A549 (cell line): ENCODE results near the gene DYNLRB1. TPM values are rescaled to one million over a fixed set of nuclear protein-coding genes. Genes with fewer than 3 reads are reported as not detected.
"Not testable (repeated sequence)": the region's sequence is repeated elsewhere in the genome, so short reads cannot be mapped to it uniquely, and the experiment has no call there.

Source experiments
- ATAC-seq, 2 experiments: fragments of 200-7000 bp in 1 of 2; fragments of >200 bp in 1 of 2; cut with Nextera tagmentation in 1 of 2; cut with Tn5 transposase in 1 of 2; 3 replicates each; pipeline versions ENCODE4 v1.8.0 to v1.9.1; 2018 to 2020; ENCODE audit warnings: mild to moderate bottlenecking in 1 of 2, moderate library complexity in 1 of 2
- CTCF ChIA-PET: fragments of 300-600 bp; sonication (Branson Sonifier 250); formaldehyde crosslinking; extraction: SDS; loops from one replicate; lab custom pipeline; 2021; ENCODE audit warnings: antibody characterized with exemption, inconsistent platforms; lab: Yijun Ruan, JAX
- POLR2A ChIA-PET: fragments of 350-600 bp; formaldehyde crosslinking; extraction: SDS; loops from one replicate; lab custom pipeline; 2021; ENCODE audit warnings: antibody characterized with exemption, inconsistent platforms; lab: Yijun Ruan, JAX
- DNase-seq, 2 experiments: peaks; one replicate each; pipeline versions ENCODE4 v3.0.0 to v3.0.0-alpha.2; 2011 to 2016; ENCODE audit warnings: low read depth in 1 of 2, low spot score in 1 of 2
- FAIRE-seq: peaks from 2 replicates; lab custom pipeline; 2011; peaks lifted over from hg19 to GRCh38; lab: Jason Lieb, UNC
- H3K27ac ChIP-seq, 2 experiments: fragments of >200 bp; sonication (Bioruptor Twin); formaldehyde crosslinking; 3 replicates each; pipeline ENCODE4 v1.5.1; 2016 to 2017
- H3K4me1 ChIP-seq: fragments of >200 bp; sonication (Bioruptor Twin); formaldehyde crosslinking; 3 replicates; pipeline ENCODE4 v1.6.1; 2016
- H3K4me2 ChIP-seq: fragments of >200 bp; sonication (Bioruptor Twin); formaldehyde crosslinking; 3 replicates; pipeline ENCODE4 v1.6.1; 2016
- H3K4me3 ChIP-seq: fragments of >200 bp; sonication (Bioruptor Twin); formaldehyde crosslinking; 3 replicates; pipeline ENCODE4 v1.5.1; 2016
- H3K9me3 ChIP-seq: fragments of >200 bp; sonication (Bioruptor Twin); formaldehyde crosslinking; 3 replicates; pipeline ENCODE4 v1.6.1; 2016
- BCL3 ChIP-seq: fragments of >200 bp; sonication (Bioruptor Twin); formaldehyde crosslinking; IDR thresholded peaks from 3 replicates; pipeline ENCODE4 v1.6.1; 2016
- CTCF ChIP-seq: fragments of >200 bp; sonication (Bioruptor Twin); formaldehyde crosslinking; IDR thresholded peaks from 3 replicates; pipeline ENCODE4 v1.5.1; 2016
- EHF ChIP-seq: fragments of 250-450 bp; sonication (Bioruptor Pico); IDR thresholded peaks from 2 replicates; pipeline ENCODE4 v1.5.0; 2020; ENCODE audit warnings: mild to moderate bottlenecking
- FOSL2 ChIP-seq, 2 experiments: fragments of 450-650 bp in 1 of 2; fragments of >200 bp in 1 of 2; sonication (Bioruptor Twin) in 1 of 2; formaldehyde crosslinking; IDR thresholded peaks; 2 replicates each; pipeline versions ENCODE4 v1.5.0 to v1.6.1; 2016 to 2020; ENCODE audit warnings: mild to moderate bottlenecking in 1 of 2, moderate library complexity in 1 of 2
- FOXS1 ChIP-seq: fragments of 250-450 bp; sonication (Bioruptor Pico); IDR thresholded peaks from 2 replicates; pipeline ENCODE4 v1.5.0; 2020; ENCODE audit warnings: mild to moderate bottlenecking, moderate library complexity
- HOXA7 ChIP-seq: fragments of 250-450 bp; sonication (Bioruptor Pico); IDR thresholded peaks from 2 replicates; pipeline ENCODE4 v1.5.0; 2020; ENCODE audit warnings: mild to moderate bottlenecking, moderate library complexity
- JUN ChIP-seq, 2 experiments: fragments of >200 bp; sonication (Bioruptor Twin); formaldehyde crosslinking; IDR thresholded peaks; 2 replicates in 1 of 2; 3 replicates in 1 of 2; pipeline ENCODE4 v1.6.1; 2016 to 2017
- NFE2L2 ChIP-seq: fragments of 150-350 bp; conservative IDR thresholded peaks from 2 replicates; pipeline ENCODE4 v1.6.1; 2014; ENCODE audit warnings: low read length
- POLR2A ChIP-seq: IDR thresholded peaks from 2 replicates; pipeline ENCODE4 v1.6.1; 2012; ENCODE audit warnings: mild to moderate bottlenecking, low read length
- RAD21 ChIP-seq, 2 experiments: fragments of >200 bp in 1 of 2; sonication (Bioruptor Twin) in 1 of 2; formaldehyde crosslinking in 1 of 2; IDR thresholded peaks in 1 of 2; conservative IDR thresholded peaks in 1 of 2; 2 replicates in 1 of 2; 3 replicates in 1 of 2; pipeline ENCODE4 v1.6.1; 2012 to 2018; ENCODE audit warnings: inconsistent platforms in 1 of 2
- RNF2 ChIP-seq: fragments of 200-600 bp; sonication (generic); IDR thresholded peaks from 2 replicates; pipeline ENCODE4 v1.6.1; 2016; ENCODE audit warnings: low read depth, mild to moderate bottlenecking, antibody characterized with exemption, moderate library complexity, borderline replicate concordance
- SMC3 ChIP-seq: fragments of >200 bp; sonication (Bioruptor Twin); formaldehyde crosslinking; IDR thresholded peaks from 3 replicates; pipeline ENCODE4 v1.6.1; 2018; ENCODE audit warnings: inconsistent platforms
- WGBS: methylation state at CpG from one replicate; pipeline ENCODE4 v1.1.6; 2017; ENCODE audit errors: missing lambda C conversion rate; 5-methylcytosine and 5-hydroxymethylcytosine counted together
- polyA plus RNA-seq, 4 experiments: library from polyadenylated mRNA; depleted of rRNA in 3 of 4; stranded (reverse); fragments of >200 nt; fragmentation: RNase III in 1 of 4; extraction: RNeasy Plus Mini Kit Qiagen cat#74134 plus additional on column Dnase treatment in 1 of 4; gene quantifications; 2 replicates in 3 of 4; 3 replicates in 1 of 4; pipeline ENCODE4 v1.2.3, GENCODE V29; 2011 to 2017
- TF ChIP-seq, protein P1 (sequence below): fragments of 150-350 bp; IDR thresholded peaks from 2 replicates; pipeline ENCODE4 v1.6.1; 2014; ENCODE audit warnings: low read depth, mild to moderate bottlenecking, low read length
- TF ChIP-seq, protein P2 (sequence below): fragments of 250-450 bp; sonication (Bioruptor Pico); IDR thresholded peaks from 2 replicates; pipeline ENCODE4 v1.5.0; 2021; ENCODE audit warnings: mild to moderate bottlenecking, moderate library complexity, borderline replicate concordance
- TF ChIP-seq, protein P3 (sequence below): IDR thresholded peaks from 2 replicates; pipeline ENCODE4 v1.6.1; 2012

DYNLRB1 gene
- polyA plus RNA-seq, 2 of the 4 experiments (the other 2 are of a cell fraction), result 148 to 211 TPM

GRCh38 chr20:34517114-34517505, 888 bp downstream of the DYNLRB1 start:
- Histone ChIP-seq H3K27ac (peak overlapping the region; percentile 95 to 96), H3K4me3 (peak overlapping the region; percentile 80), H3K9me3 (no peaks in the 10 kb centered on the region), H3K4me1 (peaks cover 24% of the 10 kb centered on the region), H3K4me2 (peak overlapping the region; percentile 91)
- 0% methylated on average over 3 of the region's 3 CpGs for WGBS
- ATAC-seq (no peak; a peak in 1 of 6 replicates), DNase-seq (no peak), FAIRE-seq (no peak)
- CTCF ChIA-PET, result interaction anchor here (0.8 to 6.2 kb wide), 7 partner anchors 22 to 326 kb away, joined by 3 to 52 read pairs (median 6); no protein-coding TSS in a partner anchor
- POLR2A ChIA-PET, result interaction anchor here (0.6 to 2.2 kb wide), 8 partner anchors 8 to 216 kb away, joined by 3 to 12 read pairs (median 8); partner anchors contain the start of genes AHCY, ITCH and PIGU
- TF ChIP-seq BCL3 (no peak), NFE2L2 (no peak), HOXA7 (no peak), JUN (IDR thresholded peaks at IDR 0.05) (no peak), SMC3 (no peak), POLR2A (no peak), FOXS1 (CRISPR knock-in tag) (no peak), FOSL2 (IDR thresholded peaks at IDR 0.05) (no peak), FOSL2 (CRISPR knock-in tag; IDR thresholded peaks at IDR 0.05) (no peak), RNF2 (no peak)
- TF ChIP-seq, protein P1, sequence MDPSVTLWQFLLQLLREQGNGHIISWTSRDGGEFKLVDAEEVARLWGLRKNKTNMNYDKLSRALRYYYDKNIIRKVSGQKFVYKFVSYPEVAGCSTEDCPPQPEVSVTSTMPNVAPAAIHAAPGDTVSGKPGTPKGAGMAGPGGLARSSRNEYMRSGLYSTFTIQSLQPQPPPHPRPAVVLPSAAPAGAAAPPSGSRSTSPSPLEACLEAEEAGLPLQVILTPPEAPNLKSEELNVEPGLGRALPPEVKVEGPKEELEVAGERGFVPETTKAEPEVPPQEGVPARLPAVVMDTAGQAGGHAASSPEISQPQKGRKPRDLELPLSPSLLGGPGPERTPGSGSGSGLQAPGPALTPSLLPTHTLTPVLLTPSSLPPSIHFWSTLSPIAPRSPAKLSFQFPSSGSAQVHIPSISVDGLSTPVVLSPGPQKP, result no peak
- TF ChIP-seq, protein P2, sequence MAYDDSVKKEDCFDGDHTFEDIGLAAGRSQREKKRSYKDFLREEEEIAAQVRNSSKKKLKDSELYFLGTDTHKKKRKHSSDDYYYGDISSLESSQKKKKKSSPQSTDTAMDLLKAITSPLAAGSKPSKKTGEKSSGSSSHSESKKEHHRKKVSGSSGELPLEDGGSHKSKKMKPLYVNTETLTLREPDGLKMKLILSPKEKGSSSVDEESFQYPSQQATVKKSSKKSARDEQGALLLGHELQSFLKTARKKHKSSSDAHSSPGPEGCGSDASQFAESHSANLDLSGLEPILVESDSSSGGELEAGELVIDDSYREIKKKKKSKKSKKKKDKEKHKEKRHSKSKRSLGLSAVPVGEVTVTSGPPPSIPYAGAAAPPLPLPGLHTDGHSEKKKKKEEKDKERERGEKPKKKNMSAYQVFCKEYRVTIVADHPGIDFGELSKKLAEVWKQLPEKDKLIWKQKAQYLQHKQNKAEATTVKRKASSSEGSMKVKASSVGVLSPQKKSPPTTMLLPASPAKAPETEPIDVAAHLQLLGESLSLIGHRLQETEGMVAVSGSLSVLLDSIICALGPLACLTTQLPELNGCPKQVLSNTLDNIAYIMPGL (CRISPR knock-in tag), result no peak

DNA sequence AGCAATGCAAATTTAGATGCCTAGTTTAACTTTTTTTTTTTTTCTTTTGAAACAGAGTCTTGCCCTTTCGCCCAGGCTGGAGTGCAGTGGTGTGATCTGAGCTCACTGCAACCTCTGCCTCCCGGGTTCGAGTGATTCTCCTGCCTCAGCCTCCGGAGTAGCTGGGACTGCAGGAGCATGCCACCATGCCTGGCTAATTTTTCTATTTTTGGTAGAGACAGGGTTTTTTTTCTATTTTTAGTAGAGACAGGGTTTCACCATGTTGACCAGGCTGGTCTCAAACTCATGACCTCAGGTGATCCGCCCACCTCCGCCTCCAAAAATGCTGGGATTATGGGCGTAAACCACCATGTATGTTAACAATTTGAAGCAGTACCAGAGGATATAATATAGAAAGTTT, 2.6 kb downstream of the DYNLRB1 start:
- CTCF ChIA-PET, result interaction anchor here (0.9 to 6.2 kb wide), 4 partner anchors 16 to 263 kb away, joined by 3 to 52 read pairs (median 3); no protein-coding TSS in a partner anchor
- ATAC-seq, H3K4me2 ChIP-seq, FAIRE-seq, H3K27ac ChIP-seq, H3K4me3 ChIP-seq, POLR2A ChIA-PET, H3K9me3 ChIP-seq, DNase-seq: not testable (repeated sequence)
- peaks cover 35% of the 10 kb centered on the region for H3K4me1 ChIP-seq
- 95% methylated on average over 7 of the region's 7 CpGs for WGBS

DNA sequence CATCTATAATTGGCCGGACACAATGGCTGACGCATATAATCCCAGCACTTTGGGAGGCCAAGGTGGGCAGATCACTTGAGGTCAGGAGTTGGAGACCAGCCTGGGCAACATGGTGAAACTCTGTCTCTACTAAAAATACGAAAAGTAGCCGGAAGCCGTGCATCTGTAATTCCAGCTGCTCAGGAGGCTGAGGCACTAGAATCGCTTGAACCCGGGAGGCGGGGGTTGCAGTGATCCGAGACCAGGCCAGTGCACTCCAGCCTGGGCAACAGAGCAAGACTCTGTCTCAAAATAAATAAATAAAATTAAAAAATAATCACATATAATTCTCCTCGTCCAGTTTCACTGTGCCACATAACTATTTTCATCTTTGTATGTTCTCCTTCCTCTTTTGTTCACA, 3.6 kb downstream of the DYNLRB1 start:
- DNase-seq, ATAC-seq, H3K9me3 ChIP-seq, H3K4me3 ChIP-seq, H3K4me2 ChIP-seq, H3K27ac ChIP-seq, FAIRE-seq, POLR2A ChIA-PET: not testable (repeated sequence)
- WGBS, result 93% methylated on average over 10 of the region's 10 CpGs
- CTCF ChIA-PET, result interaction anchor here (1.7 to 7.4 kb wide), 3 partner anchors 208 to 264 kb away, joined by 3 to 106 read pairs (median 52); no protein-coding TSS in a partner anchor
- H3K4me1 ChIP-seq, result peaks cover 41% of the 10 kb centered on the region

DNA sequence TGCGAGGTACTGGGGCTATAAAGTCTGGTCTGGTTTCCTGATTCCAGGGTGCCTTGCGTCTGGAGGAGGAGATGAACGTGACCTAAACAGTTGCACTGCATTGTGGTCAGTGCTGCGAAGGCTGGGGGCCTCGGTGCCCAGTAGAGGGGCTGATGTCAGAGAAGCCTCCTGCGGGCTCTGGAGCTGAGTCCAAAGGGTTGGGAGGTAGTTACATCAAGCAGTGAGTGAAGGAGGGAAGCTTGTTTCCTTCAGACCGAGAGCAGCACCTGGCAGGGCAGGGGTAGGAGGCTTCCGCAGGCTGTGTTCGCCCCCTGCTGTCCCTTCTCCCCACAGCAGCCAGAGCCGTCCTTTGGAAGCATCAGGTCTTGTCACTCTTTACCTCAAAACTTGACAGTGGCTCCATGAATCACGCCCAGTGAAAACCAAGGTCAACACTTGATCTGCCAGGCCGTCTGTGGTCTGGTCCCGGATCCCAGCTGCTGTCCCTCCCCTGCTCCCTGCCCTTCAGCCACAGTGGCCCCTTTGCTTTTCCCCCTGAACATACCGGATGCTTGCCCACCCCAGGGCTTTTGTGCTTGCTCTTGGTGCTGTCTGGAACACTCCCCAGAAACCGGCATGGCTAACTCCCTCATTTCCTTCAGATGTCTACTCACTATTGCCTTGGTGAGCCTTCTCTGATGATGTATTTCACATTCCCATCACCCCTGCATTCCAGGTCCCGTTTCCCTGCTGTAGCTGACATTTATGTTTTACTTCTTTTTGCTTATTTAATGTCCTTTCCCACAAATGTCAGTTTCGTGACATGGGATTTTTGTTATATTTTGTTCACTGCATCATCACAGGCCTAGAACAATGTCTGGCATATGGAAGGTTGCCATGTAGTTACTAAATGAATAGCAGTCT, 7.0 kb downstream of the DYNLRB1 start:
- 0 out of 6 replicates have a peak overlapping the region, but pooled peaks of 1 of the 2 experiments have one; percentile 12 for H3K27ac ChIP-seq
- peak; percentile 69 for TF ChIP-seq SMC3
- TF ChIP-seq, protein P3, sequence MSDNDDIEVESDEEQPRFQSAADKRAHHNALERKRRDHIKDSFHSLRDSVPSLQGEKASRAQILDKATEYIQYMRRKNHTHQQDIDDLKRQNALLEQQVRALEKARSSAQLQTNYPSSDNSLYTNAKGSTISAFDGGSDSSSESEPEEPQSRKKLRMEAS, result 0 out of 2 replicates have a peak, but pooled peaks have one; percentile 18
- TF ChIP-seq RAD21 (conservative IDR thresholded peaks at IDR 0.05 in 1 of 2, IDR thresholded peaks at IDR 0.05 in 1 of 2), result peak; percentile 78 to 91
- peak; percentile 60 for TF ChIP-seq CTCF
- TF ChIP-seq EHF (CRISPR knock-in tag), result no peak
- FAIRE-seq (no peak), ATAC-seq (peak; percentile 54 to 73), DNase-seq (peak; percentile 57 to 82)
- H3K4me3 ChIP-seq, result no peak overlapping the region
- peak overlapping the region; percentile 42 for H3K4me2 ChIP-seq
- POLR2A ChIA-PET, result interaction anchor here (0.6 to 0.8 kb wide), 2 partner anchors 209 to 329 kb away, joined by 3 read pairs; no protein-coding TSS in a partner anchor
- CTCF ChIA-PET, result interaction anchor here (0.6 to 7.4 kb wide), 45 partner anchors 8 to 583 kb away, joined by 3 to 106 read pairs (median 4); partner anchors contain the start of gene ITCH
- WGBS, result 42% methylated on average over 17 of the region's 17 CpGs
- peaks cover 50% of the 10 kb centered on the region for H3K4me1 ChIP-seq
- no peaks in the 10 kb centered on the region for H3K9me3 ChIP-seq
